Stimulated activated CD4-positive, alpha-beta T cell treated with anti-CD3 and anti-CD28 coated beads, Interleukin-4, amount 100 ng/mL, for 48 hours (primary cell): ENCODE results near the gene USP5.

ENCODE experiments used
- DNase-seq, 2 donors: peaks; one replicate each; pipeline ENCODE4 v3.0.0-alpha.2; 2020; ENCODE audit warnings: low read depth in 2 of 2

USP5 gene

GRCh38 chr12:6851921-6852650, at the start of gene USP5:
Gene USP5 (plus strand): TSS chr12:6852150. CDS start chr12:6852180, 30 bp downstream.
- DNase-seq, result peak; percentile 93 to 98

- no peak for DNase-seq
Observed at GRCh38 chr12:6807170-6807569, 44.8 kb upstream of the USP5 start.

- no peak for DNase-seq
Observed at GRCh38 chr12:6809056-6809455, 42.9 kb upstream of the USP5 start.

GRCh38 chr12:6810758-6811157, 41.2 kb upstream of the USP5 start:
- no peak for DNase-seq

- DNase-seq, result no peak
Observed at GRCh38 chr12:6813363-6813762, 38.6 kb upstream of the USP5 start.

- DNase-seq, result no peak
Observed at GRCh38 chr12:6816598-6816997, 35.4 kb upstream of the USP5 start.

- no peak for DNase-seq
Observed at GRCh38 chr12:6817098-6817497, 34.9 kb upstream of the USP5 start.

GRCh38 chr12:6817662-6818157, 34.2 kb upstream of the USP5 start:
- no peak for DNase-seq

GRCh38 chr12:6818222-6818621, 33.7 kb upstream of the USP5 start:
- no peak for DNase-seq

GRCh38 chr12:6818645-6819044, 33.3 kb upstream of the USP5 start:
- no peak for DNase-seq

GRCh38 chr12:6819106-6820030, 32.6 kb upstream of the USP5 start:
- DNase-seq, result no peak

GRCh38 chr12:6820166-6820565, 31.8 kb upstream of the USP5 start:
- DNase-seq, result no peak

GRCh38 chr12:6821591-6822425, 30.1 kb upstream of the USP5 start, which contains the start of gene GPR162:
Gene GPR162 (plus strand): TSS chr12:6821821. CDS start chr12:6823899, 2,078 bp downstream.
- no peak for DNase-seq

- DNase-seq, result no peak
Observed at GRCh38 chr12:6822426-6823135, 29.4 kb upstream of the USP5 start.

GRCh38 chr12:6823182-6824084, 28.5 kb upstream of the USP5 start:
- DNase-seq, result no peak

GRCh38 chr12:6824085-6824775, 27.7 kb upstream of the USP5 start:
- no peak for DNase-seq

- DNase-seq, result no peak
Observed at GRCh38 chr12:6824901-6825381, 27.0 kb upstream of the USP5 start.

GRCh38 chr12:6825398-6826124, 26.4 kb upstream of the USP5 start:
- peak; percentile 77 to 89 for DNase-seq
